SK-N-SH (cell line): ENCODE data around the gene POLD4. TPM values are rescaled to one million over a fixed set of nuclear protein-coding genes. Genes with fewer than 3 reads are reported as not detected.

Experiments used
- CTCF ChIA-PET: fragments of 300-600, 350-600 bp; formaldehyde crosslinking; extraction: SDS; loops from one replicate; lab custom pipeline; 2021; lab: Yijun Ruan, JAX
- POLR2A ChIA-PET: fragments of 350-600 bp; sonication (Branson Sonifier 250); formaldehyde crosslinking; extraction: SDS; loops from one replicate; lab custom pipeline; 2020; ENCODE audit warnings: antibody characterized with exemption, inconsistent platforms; lab: Yijun Ruan, JAX
- DNase-seq: peaks from one replicate; pipeline ENCODE4 v3.0.0; 2012
- H2AFZ ChIP-seq: fragments of 200-600 bp; sonication (generic); 2 replicates; pipeline ENCODE4 v1.8.1; 2016; ENCODE audit warnings: antibody characterized with exemption, mild to moderate bottlenecking, low read depth
- H3F3A ChIP-seq: fragments of 200-600 bp; sonication (generic); replicated peaks from 2 replicates; pipeline ENCODE3; 2016; ENCODE audit warnings: antibody characterized with exemption, mild to moderate bottlenecking; ENCODE audit not compliant: insufficient read depth
- H3K27ac ChIP-seq, 2 experiments: fragments of 200-500 bp in 1 of 2; fragments of 200-600 bp in 1 of 2; sonication (Bioruptor generic) in 1 of 2; sonication (generic), shearing (Covaris generic) in 1 of 2; 2 replicates each; pipeline versions ENCODE4 v1.5.1 to v1.6.1; 2014 to 2016; ENCODE audit warnings: low read depth in 2 of 2, inconsistent platforms in 1 of 2, low read length in 1 of 2, mild to moderate bottlenecking in 1 of 2, mixed read lengths in 1 of 2
- H3K27me3 ChIP-seq: fragments of 200-600 bp; sonication (generic), shearing (Covaris generic); 2 replicates; pipeline ENCODE4 v1.6.1; 2016; ENCODE audit warnings: mixed run types; ENCODE audit not compliant: insufficient read depth
- H3K36me3 ChIP-seq, 2 experiments: fragments of 200-500 bp in 1 of 2; fragments of 200-600 bp in 1 of 2; sonication (Bioruptor generic) in 1 of 2; sonication (generic) in 1 of 2; replicated peaks in 1 of 2; 2 replicates each; pipeline versions ENCODE3 to v1.5.1; 2014 to 2016; ENCODE audit warnings: low read length in 1 of 2, mild to moderate bottlenecking in 1 of 2; ENCODE audit not compliant: insufficient read depth in 2 of 2, control insufficient read depth in 1 of 2
- H3K4me1 ChIP-seq, 2 experiments: fragments of 200-500 bp in 1 of 2; fragments of 200-600 bp in 1 of 2; sonication (Bioruptor generic) in 1 of 2; sonication (generic), shearing (Covaris generic) in 1 of 2; 2 replicates each; pipeline versions ENCODE4 v1.5.1 to v1.6.1; 2014 to 2016; ENCODE audit warnings: low read depth in 1 of 2, low read length in 1 of 2, mixed run types in 1 of 2; ENCODE audit not compliant: insufficient read depth in 2 of 2, control insufficient read depth in 1 of 2
- H3K4me2 ChIP-seq: fragments of 200-600 bp; sonication (generic), shearing (Covaris generic); 2 replicates; pipeline ENCODE4 v1.6.1; 2017; ENCODE audit warnings: mixed run types
- H3K4me3 ChIP-seq, 2 experiments: fragments of 200-500 bp in 1 of 2; fragments of 200-600 bp in 1 of 2; sonication (Bioruptor generic) in 1 of 2; sonication (generic), shearing (Covaris generic) in 1 of 2; 2 replicates each; pipeline versions ENCODE4 v1.5.1 to v1.8.1; 2014 to 2016; ENCODE audit warnings: low read depth in 2 of 2, inconsistent platforms in 1 of 2, low read length in 1 of 2, mild to moderate bottlenecking in 1 of 2, mixed read lengths in 1 of 2, moderate library complexity in 1 of 2
- H3K79me2 ChIP-seq: fragments of 200-600 bp; sonication (generic); 2 replicates; pipeline ENCODE4 v1.8.1; 2017; ENCODE audit warnings: mild to moderate bottlenecking; ENCODE audit not compliant: insufficient read depth
- H3K9ac ChIP-seq: fragments of 200-600 bp; sonication (generic); 2 replicates; pipeline ENCODE4 v1.6.1; 2017; ENCODE audit warnings: mixed run types
- H3K9me2 ChIP-seq: fragments of 200-600 bp; sonication (generic); 2 replicates; pipeline ENCODE4 v1.6.1; 2017; ENCODE audit warnings: mixed run types
- H3K9me3 ChIP-seq: fragments of 200-600 bp; sonication (generic); 2 replicates; pipeline ENCODE4 v1.6.1; 2017; ENCODE audit warnings: mixed run types, mild to moderate bottlenecking, moderate library complexity
- H4K20me1 ChIP-seq: fragments of 200-600 bp; sonication (generic); 2 replicates; pipeline ENCODE4 v1.6.1; 2017; ENCODE audit warnings: mild to moderate bottlenecking, mixed run types; ENCODE audit not compliant: insufficient read depth
- CHD2 ChIP-seq: fragments of 150-350 bp; IDR thresholded peaks from 2 replicates; pipeline ENCODE4 v1.6.1; 2018; ENCODE audit warnings: low read length; ENCODE audit not compliant: partially characterized antibody
- CTCF ChIP-seq: fragments of 200-600 bp; sonication (generic); IDR thresholded peaks from 2 replicates; pipeline ENCODE4 v1.6.1; 2017; ENCODE audit warnings: antibody characterized with exemption, mild to moderate bottlenecking, moderate library complexity
- ELF1 ChIP-seq: IDR thresholded peaks from 2 replicates; pipeline ENCODE4 v1.4.0; 2012
- EP300 ChIP-seq, 2 experiments: IDR thresholded peaks; 2 replicates each; pipeline versions ENCODE4 v1.4.0 to v1.6.1; 2012; ENCODE audit warnings: borderline replicate concordance in 1 of 2, low read depth in 1 of 2, low read length in 1 of 2
- EZH2phosphoT487 ChIP-seq: fragments of 200-600 bp; sonication (generic); IDR thresholded peaks from 2 replicates; pipeline ENCODE4 v1.6.1; 2017; ENCODE audit warnings: low read depth, mixed run types, mild to moderate bottlenecking, antibody characterized with exemption, moderate library complexity, borderline replicate concordance
- FOSL2 ChIP-seq: IDR thresholded peaks from 2 replicates; pipeline ENCODE4 v1.4.0; 2012; ENCODE audit warnings: low read depth, mild to moderate bottlenecking, moderate library complexity, borderline replicate concordance
- MEF2A ChIP-seq: IDR thresholded peaks from 2 replicates; pipeline ENCODE4 v1.4.0; 2012; ENCODE audit warnings: low read depth, borderline replicate concordance
- RCOR1 ChIP-seq: fragments of 150-350 bp; IDR thresholded peaks from 2 replicates; pipeline ENCODE4 v1.6.1; 2017; ENCODE audit warnings: antibody characterized with exemption, low read length
- REST ChIP-seq: IDR thresholded peaks from 2 replicates; pipeline ENCODE4 v1.6.1; 2012; ENCODE audit warnings: mild to moderate bottlenecking, low read depth, low read length, moderate library complexity
- USF1 ChIP-seq: IDR thresholded peaks from 2 replicates; pipeline ENCODE4 v1.4.0; 2012; ENCODE audit warnings: low read depth, borderline replicate concordance
- USF2 ChIP-seq: fragments of 150-350 bp; IDR thresholded peaks from 2 replicates; pipeline ENCODE4 v1.6.1; 2017; ENCODE audit warnings: antibody characterized with exemption, low read length, low read depth, borderline replicate concordance
- YY1 ChIP-seq: IDR thresholded peaks from 2 replicates; pipeline ENCODE4 v1.4.0; 2012; ENCODE audit warnings: low read depth, mild to moderate bottlenecking
- WGBS: methylation state at CpG from one replicate; pipeline ENCODE4 v1.1.6; 2017; ENCODE audit warnings: low lambda C conversion rate; 5-methylcytosine and 5-hydroxymethylcytosine counted together
- polyA plus RNA-seq, 3 experiments: library from polyadenylated mRNA; depleted of rRNA; stranded (reverse); fragments of >200 nt; gene quantifications; 2 replicates each; pipeline ENCODE4 v1.2.3, GENCODE V29; 2012

POLD4 gene
- polyA plus RNA-seq, 1 of the 3 experiments (the other 2 are of a cell fraction) = 80.4 TPM

- Histone ChIP-seq H2AFZ (0 out of 2 replicates have a peak overlapping the region, but pooled peaks have one; percentile 11), H3K27ac (peak overlapping the region; percentile 81 to 91), H4K20me1 (peaks cover 14% of the 10 kb centered on the region), H3K27me3 (no peaks in the 10 kb centered on the region), H3K4me3 (peak overlapping the region; percentile 85 to 89), H3K4me2 (peak overlapping the region; percentile 98), H3K4me1 (peaks cover 9 to 17% of the 10 kb centered on the region in 2 experiments; a peak in 2 of 4 replicates), H3K9me3 (no peaks in the 10 kb centered on the region), H3F3A (peaks cover 5% of the 10 kb centered on the region), H3K9me2 (no peaks in the 10 kb centered on the region), H3K9ac (peak overlapping the region; percentile 95), H3K79me2 (peaks cover 25% of the 10 kb centered on the region), H3K36me3 (peaks cover 8 to 22% of the 10 kb centered on the region in 2 experiments)
- ChIA-PET CTCF (interaction anchor here (0.6 to 4.9 kb wide), 24 partner anchors 9 to 171 kb away, joined by 3 to 32 read pairs (median 5); partner anchors contain the start of genes PITPNM1, RAD9A, RPS6KB2 and TMEM134), POLR2A (interaction anchor here (0.7 to 2.2 kb wide), 10 partner anchors 9 to 183 kb away, joined by 3 to 32 read pairs (median 4); partner anchors contain the start of genes GSTP1, POLD4, RAD9A and RPS6KB2)
- DNase-seq = no peak
- 15% methylated on average over 7 of the region's 27 CpGs for WGBS
- TF ChIP-seq MEF2A = no peak
- TF ChIP-seq ELF1 = no peak
- TF ChIP-seq YY1 = no peak
- no peak for TF ChIP-seq EZH2phosphoT487
- TF ChIP-seq CTCF = 0 out of 2 replicates have a peak, but pooled peaks have one; percentile 19
Observed at GRCh38 chr11:67400942-67401494, 47.7 kb upstream of the POLD4 start.

- H4K20me1 ChIP-seq = peaks cover 14% of the 10 kb centered on the region
- H2AFZ ChIP-seq = no peak overlapping the region
- H3K27me3 ChIP-seq = no peaks in the 10 kb centered on the region
- no peaks in the 10 kb centered on the region for H3K9me3 ChIP-seq
- H3K4me1 ChIP-seq = peaks cover 9 to 17% of the 10 kb centered on the region in 2 experiments; a peak in 2 of 4 replicates
- no peaks in the 10 kb centered on the region for H3K9me2 ChIP-seq
- peak; percentile 86 for DNase-seq
- H3K4me3 ChIP-seq = peak overlapping the region; percentile 85 to 89
- ChIA-PET POLR2A (interaction anchor here (1.0 to 2.2 kb wide), 5 partner anchors 9 to 68 kb away, joined by 3 to 32 read pairs (median 4); partner anchors contain the start of genes RAD9A and TMEM134), CTCF (interaction anchor here (0.7 to 4.9 kb wide), 10 partner anchors 9 to 68 kb away, joined by 3 to 32 read pairs (median 14); partner anchors contain the start of genes RAD9A, RPS6KB2 and TMEM134)
- peak overlapping the region; percentile 95 for H3K9ac ChIP-seq
- peaks cover 25% of the 10 kb centered on the region for H3K79me2 ChIP-seq
- H3F3A ChIP-seq = peaks cover 5% of the 10 kb centered on the region
- WGBS = 29% methylated on average over 12 of the region's 23 CpGs
- peak overlapping the region; percentile 81 to 91; a peak in 3 of 4 replicates for H3K27ac ChIP-seq
- H3K36me3 ChIP-seq = peaks cover 8 to 22% of the 10 kb centered on the region in 2 experiments
- peak overlapping the region; percentile 98 for H3K4me2 ChIP-seq
- TF ChIP-seq RCOR1 (peak; percentile 70), CTCF (no peak), USF1 (no peak), EP300 (IDR thresholded peaks at IDR 0.05; ENCODE audit: borderline replicate concordance in 1 of 2, low read depth in 1 of 2, low read length in 1 of 2) (peak in 1 of 2 experiments; percentile 73; a peak in 2 of 4 replicates), MEF2A (no peak), YY1 (no peak), USF2 (no peak; the same call in 1 of the 2 replicates), CHD2 (peak; percentile 75), FOSL2 (no peak), REST (no peak)
Observed at GRCh38 chr11:67400251-67400941, 47.0 kb upstream of the POLD4 start.
